K562 (cell line): Measurements from ENCODE around the gene GET3. TPM values are rescaled to one million over a fixed set of nuclear protein-coding genes. Genes with fewer than 3 reads are reported as not detected.

Experiments used
- ARID3B ChIP-seq: fragments of 250-450 bp; sonication (Bioruptor Pico); IDR thresholded peaks from 2 replicates; pipeline ENCODE4 v1.4.0; 2020; ENCODE audit warnings: borderline replicate concordance
- CREBBP ChIP-seq: IDR thresholded peaks from one replicate; pipeline ENCODE4 v1.6.1; 2012; ENCODE audit warnings: low read depth, mild to moderate bottlenecking, control low read depth, inconsistent platforms, low read length
- ELF1 ChIP-seq: fragments of 200-800 bp; sonication (Bioruptor generic); IDR thresholded peaks from 2 replicates; pipeline ENCODE4 v1.6.1; 2016; ENCODE audit warnings: missing genetic modification characterization, missing compliant biosample characterization
- ETS1 ChIP-seq: conservative IDR thresholded peaks from 2 replicates; pipeline ENCODE4 v1.6.1; 2011; ENCODE audit warnings: low read depth, mild to moderate bottlenecking, low read length; ENCODE audit not compliant: control insufficient read depth
- ETS2 ChIP-seq: IDR thresholded peaks from 2 replicates; pipeline ENCODE4 v1.6.1; 2016; ENCODE audit warnings: borderline replicate concordance, missing genetic modification characterization, mild to moderate bottlenecking, moderate library complexity, missing compliant biosample characterization; ENCODE audit not compliant: poor library complexity, severe bottlenecking
- ETV6 ChIP-seq, 3 experiments: fragments of 150-350 bp in 1 of 3; sonication (generic) in 1 of 3; formaldehyde crosslinking in 1 of 3; IDR thresholded peaks; 2 replicates each; pipeline versions ENCODE4 v1.6.1 to v1.8.0; 2014 to 2022; ENCODE audit warnings: borderline replicate concordance in 2 of 3, low read depth in 2 of 3, antibody characterized with exemption in 1 of 3, low read length in 1 of 3, mild to moderate bottlenecking in 1 of 3, missing genetic modification reagents in 1 of 3
- L3MBTL2 ChIP-seq: fragments of 450-650 bp; IDR thresholded peaks from 2 replicates; pipeline ENCODE4 v1.6.1; 2016; ENCODE audit warnings: mild to moderate bottlenecking, moderate library complexity
- MCM5 ChIP-seq: fragments of 450-650 bp; IDR thresholded peaks from 2 replicates; pipeline ENCODE4 v1.6.1; 2016; ENCODE audit warnings: low read depth
- OTX1 ChIP-seq: fragments of 450-650 bp; formaldehyde crosslinking; IDR thresholded peaks from 2 replicates; pipeline ENCODE4 v1.4.0; 2022; ENCODE audit warnings: mild to moderate bottlenecking
- PHB2 ChIP-seq: fragments of 450-650 bp; IDR thresholded peaks from 2 replicates; pipeline ENCODE4 v1.6.1; 2017; ENCODE audit warnings: low read depth
- PHTF2 ChIP-seq: fragments of 250-450 bp; sonication (Bioruptor Pico); IDR thresholded peaks from 2 replicates; pipeline ENCODE4 v1.5.0; 2021; ENCODE audit warnings: mild to moderate bottlenecking
- POLR3A ChIP-seq: IDR thresholded peaks from 2 replicates; pipeline ENCODE4 v1.6.1; 2011; ENCODE audit warnings: borderline replicate concordance, mild to moderate bottlenecking, moderate library complexity; ENCODE audit not compliant: insufficient read length, insufficient read depth; ENCODE audit errors: extremely low read depth
- RNF219 ChIP-seq: fragments of 250-450 bp; sonication (Bioruptor Pico); IDR thresholded peaks from 2 replicates; pipeline ENCODE4 v1.5.0; 2022; ENCODE audit warnings: mild to moderate bottlenecking
- TSC22D4 ChIP-seq: fragments of 450-650 bp; IDR thresholded peaks from 2 replicates; pipeline ENCODE4 v1.6.1; 2016; ENCODE audit warnings: missing genetic modification characterization, missing biosample characterization, control low read depth
- U2AF2 ChIP-seq: fragments of 200-400 bp; formaldehyde crosslinking; optimal IDR thresholded peaks from 2 replicates; pipeline ENCODE3; 2017; ENCODE audit warnings: low read depth, mild to moderate bottlenecking, low read length
- ZBED1 ChIP-seq: IDR thresholded peaks from 2 replicates; pipeline ENCODE4 v1.6.1; 2014
- ZFP1 ChIP-seq: fragments of 450-650 bp; formaldehyde crosslinking; IDR thresholded peaks from 2 replicates; pipeline ENCODE4 v1.4.0; 2020; ENCODE audit warnings: mild to moderate bottlenecking, mixed read lengths
- ZNF347 ChIP-seq: fragments of 450-650 bp; formaldehyde crosslinking; IDR thresholded peaks from 2 replicates; pipeline ENCODE4 v1.4.0; 2020; ENCODE audit warnings: low read depth, mild to moderate bottlenecking, moderate library complexity
- ZNF436 ChIP-seq: fragments of 250-450, 450-650 bp; sonication (Bioruptor Pico); formaldehyde crosslinking; IDR thresholded peaks from 2 replicates; pipeline ENCODE4 v1.7.0; 2020; ENCODE audit warnings: mild to moderate bottlenecking
- ZNF583 ChIP-seq: fragments of 250-450 bp; sonication (Bioruptor Pico); IDR thresholded peaks from 2 replicates; pipeline ENCODE4 v1.4.0; 2020
- polyA plus RNA-seq, 8 experiments: library from polyadenylated mRNA; depleted of rRNA in 4 of 8; stranded (reverse) in 5 of 8; unstranded in 3 of 8; fragments of >200 nt; fragmentation: Nextera tagmentation in 2 of 8; fragmentation: Illumina TruSeq in 1 of 8; extraction: Ambion mirVana in 2 of 8; extraction: Trizol in 1 of 8; gene quantifications; 2 replicates each; pipeline versions ENCODE4 v1.2.1 to v1.2.3, GENCODE V29; 2011 to 2014; ENCODE audit warnings: inconsistent platforms in 1 of 8, missing spikeins in 1 of 8
- total RNA-seq, 7 experiments: library from RNA; depleted of rRNA in 6 of 7; stranded (reverse); fragments of >200 nt in 6 of 7; fragmentation: Illumina TruSeq in 2 of 7; extraction: Trizol in 2 of 7; gene quantifications; 2 replicates each; pipeline versions ENCODE4 v1.2.1 to v1.2.3, GENCODE V29; 2011 to 2021; ENCODE audit warnings: low replicate concordance in 1 of 7
- TF ChIP-seq, protein P1 (sequence below), 2 experiments: fragments of 450-650 bp; IDR thresholded peaks; 2 replicates each; pipeline ENCODE4 v1.6.1; 2016

GET3 gene
- total and polyA plus RNA-seq, 9 of the 15 experiments (the other 6 are each of a cell fraction or from before 2014, with no cell fraction given): 8.3 to 83.5 (median 51.8) TPM

- TF ChIP-seq POLR3A (no peak), ZNF436 (CRISPR knock-in tag) (no peak), ARID3B (no peak), ETS1 (0 out of 2 replicates have a peak, but pooled peaks have one; percentile 42), RNF219 (CRISPR knock-in tag) (no peak), TSC22D4 (tag) (no peak), ZFP1 (peak; percentile 60; the same call in 1 of the 2 replicates), ZNF583 (CRISPR knock-in tag) (no peak), ZNF347 (CRISPR knock-in tag) (no peak), L3MBTL2 (peak; percentile 61; the same call in 1 of the 2 replicates), ZBED1 (no peak), PHTF2 (CRISPR knock-in tag) (no peak), ETV6 (IDR thresholded peaks at IDR 0.05; ENCODE audit: borderline replicate concordance in 1 of 2, low read depth in 2 of 2, low read length in 1 of 2) (no peak), ETV6 (CRISPR knock-in tag; IDR thresholded peaks at IDR 0.05; ENCODE audit: borderline replicate concordance) (no peak), CREBBP (no peak), ETS2 (tag) (no peak), OTX1 (CRISPR knock-in tag) (0 out of 2 replicates have a peak, but pooled peaks have one; percentile 50), PHB2 (no peak), ELF1 (tag) (peak; percentile 69), MCM5 (no peak), U2AF2 (no peak)
- TF ChIP-seq, protein P1, sequence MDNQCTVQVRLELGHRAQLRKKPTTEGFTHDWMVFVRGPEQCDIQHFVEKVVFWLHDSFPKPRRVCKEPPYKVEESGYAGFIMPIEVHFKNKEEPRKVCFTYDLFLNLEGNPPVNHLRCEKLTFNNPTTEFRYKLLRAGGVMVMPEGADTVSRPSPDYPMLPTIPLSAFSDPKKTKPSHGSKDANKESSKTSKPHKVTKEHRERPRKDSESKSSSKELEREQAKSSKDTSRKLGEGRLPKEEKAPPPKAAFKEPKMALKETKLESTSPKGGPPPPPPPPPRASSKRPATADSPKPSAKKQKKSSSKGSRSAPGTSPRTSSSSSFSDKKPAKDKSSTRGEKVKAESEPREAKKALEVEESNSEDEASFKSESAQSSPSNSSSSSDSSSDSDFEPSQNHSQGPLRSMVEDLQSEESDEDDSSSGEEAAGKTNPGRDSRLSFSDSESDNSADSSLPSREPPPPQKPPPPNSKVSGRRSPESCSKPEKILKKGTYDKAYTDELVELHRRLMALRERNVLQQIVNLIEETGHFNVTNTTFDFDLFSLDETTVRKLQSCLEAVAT (IDR thresholded peaks at IDR 0.05): peak in 1 of 2 experiments; percentile 83; a peak in 2 of 4 replicates
These were observed 14.5 kb upstream of the GET3 start (continued) for GRCh38 chr19:12722566-12723380.
